ENCODE results near the gene ZACN.

DNA sequence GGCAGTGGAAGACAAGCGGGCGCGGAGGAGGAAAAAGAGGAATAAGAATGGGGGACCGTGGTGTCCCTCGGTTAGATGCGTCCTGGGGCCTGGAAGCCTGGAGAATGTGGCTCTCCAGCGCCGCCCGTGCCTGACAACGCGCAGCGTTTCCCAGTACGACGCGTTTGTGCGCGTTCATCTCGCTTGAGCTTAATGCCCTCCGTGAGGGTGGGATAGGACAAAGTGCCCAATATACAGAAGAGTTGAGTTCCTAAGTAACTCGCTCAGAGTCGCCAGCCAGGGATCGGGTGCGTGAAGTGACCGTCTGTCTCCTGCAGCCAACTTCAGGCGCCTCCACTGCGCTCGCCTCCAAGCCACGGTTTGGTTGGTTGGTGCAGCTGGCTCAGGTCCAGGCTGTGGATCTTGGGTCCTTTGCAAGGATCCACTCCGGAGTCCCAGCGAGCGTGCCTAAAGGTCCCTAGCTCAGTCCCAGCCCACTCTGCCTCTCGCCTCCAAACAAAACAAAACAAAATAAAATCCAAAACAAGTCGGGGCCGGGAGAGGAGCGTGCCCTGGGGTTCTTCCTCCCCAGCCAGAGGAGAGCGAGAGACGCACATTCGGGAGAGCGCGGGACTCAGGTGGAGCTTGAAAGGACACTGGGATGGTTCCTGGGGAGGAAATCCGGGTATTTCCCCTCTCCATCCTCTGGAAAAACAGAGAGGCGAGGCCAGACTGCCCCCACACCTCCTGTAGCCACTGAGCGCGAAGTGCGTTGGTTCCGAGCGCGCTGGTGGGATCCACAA lies 3.4 kb upstream of the ZACN start:
- no peak for TF ChIP-seq CTCF (IDR thresholded peaks at IDR 0.05; ENCODE audit: insufficient read depth, low read depth, low read length)
- TF ChIP-seq EZH2 (IDR thresholded peaks at IDR 0.05; ENCODE audit: insufficient read depth, low read length), result no peak

Data from astrocyte (in vitro differentiated cells and primary cell).